Measurements from ENCODE around the gene SH3TC1. TPM values are rescaled to one million over a fixed set of nuclear protein-coding genes. Genes with fewer than 3 reads are reported as not detected.

Gene SH3TC1
- total and polyA plus RNA-seq, 4 donors = 5.5 to 8.6 (median 8.3) TPM

GRCh38 chr4:8255698-8256441, 56.8 kb downstream of the SH3TC1 start:
- no peak overlapping the region for H3K27ac ChIP-seq (ENCODE audit: low read depth, low read length)
- 73% methylated on average over 14 of the region's 14 CpGs for WGBS (ENCODE audit: insufficient coverage)
- H3K36me3 ChIP-seq (ENCODE audit: control insufficient read depth, insufficient read depth, low read length) = no peaks in the 10 kb centered on the region
- no peaks in the 10 kb centered on the region for H3K27me3 ChIP-seq (ENCODE audit: control insufficient read depth, insufficient read depth, low read length)
- H3K4me1 ChIP-seq (ENCODE audit: control insufficient read depth, insufficient read depth, low read length) = peaks cover 2% of the 10 kb centered on the region
- H3K4me3 ChIP-seq (ENCODE audit: low read depth, low read length) = no peak overlapping the region
- H3K9me3 ChIP-seq (ENCODE audit: control insufficient read depth, insufficient read depth, low read length) = no peaks in the 10 kb centered on the region
- peak in 1 of 6 donors; percentile 28 for DNase-seq (ENCODE audit: low read depth in 4 of 6, low spot score in 6 of 6)

- Histone ChIP-seq H3K27ac (ENCODE audit: low read depth, low read length) (no peak overlapping the region), H3K9me3 (ENCODE audit: control insufficient read depth, insufficient read depth, low read length) (no peaks in the 10 kb centered on the region), H3K4me3 (ENCODE audit: low read depth, low read length) (no peak overlapping the region), H3K27me3 (ENCODE audit: control insufficient read depth, insufficient read depth, low read length) (no peaks in the 10 kb centered on the region), H3K36me3 (ENCODE audit: control insufficient read depth, insufficient read depth, low read length) (no peaks in the 10 kb centered on the region), H3K4me1 (ENCODE audit: control insufficient read depth, insufficient read depth, low read length) (peaks cover 12% of the 10 kb centered on the region)
- no peak for DNase-seq (ENCODE audit: low read depth in 4 of 6, low spot score in 6 of 6)
- 100% methylated on average over 1 of the region's 4 CpGs for WGBS (ENCODE audit: insufficient coverage)
These were observed 58.8 kb downstream of the SH3TC1 start for GRCh38 chr4:8257854-8258253.

GRCh38 chr4:8258552-8259212, 59.6 kb downstream of the SH3TC1 start:
- peak in 1 of 6 donors; percentile 29 for DNase-seq (ENCODE audit: low read depth in 4 of 6, low spot score in 6 of 6)
- Histone ChIP-seq H3K27ac (ENCODE audit: low read depth, low read length) (no peak overlapping the region), H3K9me3 (ENCODE audit: control insufficient read depth, insufficient read depth, low read length) (no peaks in the 10 kb centered on the region), H3K36me3 (ENCODE audit: control insufficient read depth, insufficient read depth, low read length) (no peaks in the 10 kb centered on the region), H3K4me1 (ENCODE audit: control insufficient read depth, insufficient read depth, low read length) (peaks cover 12% of the 10 kb centered on the region), H3K4me3 (ENCODE audit: low read depth, low read length) (no peak overlapping the region), H3K27me3 (ENCODE audit: control insufficient read depth, insufficient read depth, low read length) (no peaks in the 10 kb centered on the region)
- 58% methylated on average over 9 of the region's 13 CpGs for WGBS (ENCODE audit: insufficient coverage)

GRCh38 chr4:8259743-8260430, 60.8 kb downstream of the SH3TC1 start:
- Histone ChIP-seq H3K4me1 (ENCODE audit: control insufficient read depth, insufficient read depth, low read length) (peaks cover 12% of the 10 kb centered on the region), H3K4me3 (ENCODE audit: low read depth, low read length) (no peak overlapping the region), H3K9me3 (ENCODE audit: control insufficient read depth, insufficient read depth, low read length) (no peaks in the 10 kb centered on the region), H3K27me3 (ENCODE audit: control insufficient read depth, insufficient read depth, low read length) (no peaks in the 10 kb centered on the region), H3K27ac (ENCODE audit: low read depth, low read length) (no peak overlapping the region), H3K36me3 (ENCODE audit: control insufficient read depth, insufficient read depth, low read length) (no peaks in the 10 kb centered on the region)
- no peak for DNase-seq (ENCODE audit: low read depth in 4 of 6, low spot score in 6 of 6)
- WGBS (ENCODE audit: insufficient coverage) = 77% methylated on average over 6 of the region's 11 CpGs

GRCh38 chr4:8260656-8261111, 61.6 kb downstream of the SH3TC1 start:
- Histone ChIP-seq H3K27ac (ENCODE audit: low read depth, low read length) (no peak overlapping the region), H3K4me1 (ENCODE audit: control insufficient read depth, insufficient read depth, low read length) (peaks cover 12% of the 10 kb centered on the region), H3K27me3 (ENCODE audit: control insufficient read depth, insufficient read depth, low read length) (no peaks in the 10 kb centered on the region), H3K9me3 (ENCODE audit: control insufficient read depth, insufficient read depth, low read length) (no peaks in the 10 kb centered on the region), H3K4me3 (ENCODE audit: low read depth, low read length) (no peak overlapping the region), H3K36me3 (ENCODE audit: control insufficient read depth, insufficient read depth, low read length) (no peaks in the 10 kb centered on the region)
- DNase-seq (ENCODE audit: low read depth in 4 of 6, low spot score in 6 of 6) = peak in 1 of 6 donors; percentile 31
- 43% methylated on average over 9 of the region's 13 CpGs for WGBS (ENCODE audit: insufficient coverage)

GRCh38 chr4:8261851-8262535, 62.9 kb downstream of the SH3TC1 start:
- no peak overlapping the region for H3K27ac ChIP-seq (ENCODE audit: low read depth, low read length)
- no peak for DNase-seq (ENCODE audit: low read depth in 4 of 6, low spot score in 6 of 6)
- H3K4me3 ChIP-seq (ENCODE audit: low read depth, low read length) = no peak overlapping the region
- H3K9me3 ChIP-seq (ENCODE audit: control insufficient read depth, insufficient read depth, low read length) = no peaks in the 10 kb centered on the region
- no peaks in the 10 kb centered on the region for H3K36me3 ChIP-seq (ENCODE audit: control insufficient read depth, insufficient read depth, low read length)
- peaks cover 15% of the 10 kb centered on the region for H3K4me1 ChIP-seq (ENCODE audit: control insufficient read depth, insufficient read depth, low read length)
- WGBS (ENCODE audit: insufficient coverage) = 82% methylated on average over 25 of the region's 25 CpGs
- H3K27me3 ChIP-seq (ENCODE audit: control insufficient read depth, insufficient read depth, low read length) = no peaks in the 10 kb centered on the region

GRCh38 chr4:8262637-8263322, 63.7 kb downstream of the SH3TC1 start:
- H3K27ac ChIP-seq (ENCODE audit: low read depth, low read length) = no peak overlapping the region
- no peak for DNase-seq (ENCODE audit: low read depth in 4 of 6, low spot score in 6 of 6)
- no peaks in the 10 kb centered on the region for H3K36me3 ChIP-seq (ENCODE audit: control insufficient read depth, insufficient read depth, low read length)
- WGBS (ENCODE audit: insufficient coverage) = 67% methylated on average over 20 of the region's 23 CpGs
- no peak overlapping the region for H3K4me3 ChIP-seq (ENCODE audit: low read depth, low read length)
- H3K4me1 ChIP-seq (ENCODE audit: control insufficient read depth, insufficient read depth, low read length) = peaks cover 18% of the 10 kb centered on the region
- no peaks in the 10 kb centered on the region for H3K9me3 ChIP-seq (ENCODE audit: control insufficient read depth, insufficient read depth, low read length)
- H3K27me3 ChIP-seq (ENCODE audit: control insufficient read depth, insufficient read depth, low read length) = no peaks in the 10 kb centered on the region

- Histone ChIP-seq H3K4me1 (ENCODE audit: control insufficient read depth, insufficient read depth, low read length) (peaks cover 18% of the 10 kb centered on the region), H3K9me3 (ENCODE audit: control insufficient read depth, insufficient read depth, low read length) (no peaks in the 10 kb centered on the region), H3K4me3 (ENCODE audit: low read depth, low read length) (no peak overlapping the region), H3K27ac (ENCODE audit: low read depth, low read length) (no peak overlapping the region), H3K27me3 (ENCODE audit: control insufficient read depth, insufficient read depth, low read length) (no peaks in the 10 kb centered on the region), H3K36me3 (ENCODE audit: control insufficient read depth, insufficient read depth, low read length) (no peaks in the 10 kb centered on the region)
- WGBS (ENCODE audit: insufficient coverage) = 93% methylated on average over 10 of the region's 10 CpGs
- no peak for DNase-seq (ENCODE audit: low read depth in 4 of 6, low spot score in 6 of 6)
These were observed 64.3 kb downstream of the SH3TC1 start for GRCh38 chr4:8263397-8263796.

GRCh38 chr4:8264106-8264505, 65.0 kb downstream of the SH3TC1 start:
- Histone ChIP-seq H3K4me1 (ENCODE audit: control insufficient read depth, insufficient read depth, low read length) (peaks cover 18% of the 10 kb centered on the region), H3K36me3 (ENCODE audit: control insufficient read depth, insufficient read depth, low read length) (no peaks in the 10 kb centered on the region), H3K27ac (ENCODE audit: low read depth, low read length) (no peak overlapping the region), H3K9me3 (ENCODE audit: control insufficient read depth, insufficient read depth, low read length) (no peaks in the 10 kb centered on the region), H3K4me3 (ENCODE audit: low read depth, low read length) (no peak overlapping the region), H3K27me3 (ENCODE audit: control insufficient read depth, insufficient read depth, low read length) (peaks cover 4% of the 10 kb centered on the region)
- DNase-seq (ENCODE audit: low read depth in 4 of 6, low spot score in 6 of 6) = no peak
- WGBS (ENCODE audit: insufficient coverage) = 72% methylated on average over 9 of the region's 14 CpGs

All from spinal cord (tissue), 10 donors.